ENCODE results near the gene VGLL4.

- no peak for TF ChIP-seq GATA2 (IDR thresholded peaks at IDR 0.05; ENCODE audit: low read depth, low read length)
- TF ChIP-seq GATA3 (IDR thresholded peaks at IDR 0.05; ENCODE audit: low read depth, low read length): no peak
These were observed 89.5 kb downstream of the VGLL4 start for GRCh38 chr3:11554236-11554610.
